Bronchial epithelial cell (primary cell): ENCODE data around the gene TTC19. TPM values are rescaled to one million over a fixed set of nuclear protein-coding genes. Genes with fewer than 3 reads are reported as not detected.

Experiments
- DNase-seq: peaks from one replicate; pipeline ENCODE4 v3.0.0-alpha.2; 2010; ENCODE audit warnings: low read depth
- FAIRE-seq: peaks from 2 replicates; lab custom pipeline; 2011; peaks lifted over from hg19 to GRCh38; lab: Jason Lieb, UNC
- H3K27me3 ChIP-seq: 2 replicates; pipeline ENCODE4 v1.5.1; 2011; ENCODE audit warnings: low read length; ENCODE audit not compliant: control insufficient read depth, insufficient read depth
- H3K36me3 ChIP-seq: 2 replicates; pipeline ENCODE4 v1.5.1; 2011; ENCODE audit warnings: low read length; ENCODE audit not compliant: control insufficient read depth, insufficient read depth
- H3K4me3 ChIP-seq: 2 replicates; pipeline ENCODE4 v1.5.1; 2011; ENCODE audit warnings: mild to moderate bottlenecking, low read depth, low read length, control low read depth
- CTCF ChIP-seq: IDR thresholded peaks from 2 replicates; pipeline ENCODE4 v1.5.1; 2011; ENCODE audit warnings: mild to moderate bottlenecking, moderate library complexity, low read length, control low read depth, inconsistent platforms; ENCODE audit not compliant: insufficient read depth, severe bottlenecking
- total RNA-seq: library from RNA; depleted of rRNA; stranded (reverse); fragments of >200 nt; gene quantifications from 2 replicates; pipeline ENCODE4 v1.2.1, GENCODE V29; 2014

The TTC19 gene
- total RNA-seq, 1 donor from 2014 or later = 34.8 TPM

GRCh38 chr17:15970500-15970899, 29.1 kb upstream of the TTC19 start:
- Histone ChIP-seq H3K36me3 (peaks cover 6% of the 10 kb centered on the region), H3K4me3 (no peak overlapping the region)
- no peak for FAIRE-seq

GRCh38 chr17:15971098-15971678, 28.4 kb upstream of the TTC19 start:
- DNase-seq (no peak), FAIRE-seq (no peak)
- no peak for TF ChIP-seq CTCF
- H3K36me3 ChIP-seq = peaks cover 6% of the 10 kb centered on the region
- no peaks in the 10 kb centered on the region for H3K27me3 ChIP-seq
- H3K4me3 ChIP-seq = no peak overlapping the region

More at GRCh38 chr17:15970500-15970899, 29.1 kb upstream of the TTC19 start:
- H3K27me3 ChIP-seq = no peaks in the 10 kb centered on the region
- no peak for DNase-seq
- no peak for TF ChIP-seq CTCF

- Histone ChIP-seq H3K4me3 (no peak overlapping the region), H3K36me3 (peaks cover 6% of the 10 kb centered on the region), H3K27me3 (no peaks in the 10 kb centered on the region)
- DNase-seq (no peak), FAIRE-seq (no peak)
- no peak for TF ChIP-seq CTCF
These were observed 27.7 kb upstream of the TTC19 start for GRCh38 chr17:15971882-15972281.

GRCh38 chr17:15972497-15972951, 27.1 kb upstream of the TTC19 start:
- Histone ChIP-seq H3K27me3 (no peaks in the 10 kb centered on the region), H3K36me3 (peaks cover 6% of the 10 kb centered on the region), H3K4me3 (no peak overlapping the region)
- DNase-seq = no peak
- FAIRE-seq = no peak
- TF ChIP-seq CTCF = no peak

- DNase-seq (no peak), FAIRE-seq (no peak)
- H3K4me3 ChIP-seq = no peak overlapping the region
- peaks cover 6% of the 10 kb centered on the region for H3K36me3 ChIP-seq
- TF ChIP-seq CTCF = no peak
- no peaks in the 10 kb centered on the region for H3K27me3 ChIP-seq
These were observed 26.6 kb upstream of the TTC19 start for GRCh38 chr17:15973016-15973415.

- H3K4me3 ChIP-seq = no peak overlapping the region
- DNase-seq (no peak), FAIRE-seq (no peak)
- no peaks in the 10 kb centered on the region for H3K27me3 ChIP-seq
- no peak for TF ChIP-seq CTCF
- H3K36me3 ChIP-seq = peaks cover 2% of the 10 kb centered on the region
These were observed 25.8 kb upstream of the TTC19 start for GRCh38 chr17:15973834-15974233.
